PC-3 (cell line): Measurements from ENCODE around the gene CSNK2A2.

Experiments
- CTCF ChIP-seq: fragments of 300-600 bp; sonication (generic); conservative IDR thresholded peaks from 2 replicates; pipeline ENCODE4 v1.5.1; 2017; ENCODE audit warnings: antibody characterized with exemption, low read depth, mild to moderate bottlenecking, low read length
- EZH2 ChIP-seq: fragments of 300-600 bp; sonication (generic); IDR thresholded peaks from one replicate; pipeline ENCODE4 v1.6.1; 2017; ENCODE audit warnings: antibody characterized with exemption, mild to moderate bottlenecking, low read length; ENCODE audit not compliant: unreplicated experiment
- EZH2phosphoT487 ChIP-seq: fragments of 300-600 bp; sonication (generic); IDR thresholded peaks from 2 replicates; pipeline ENCODE4 v1.6.1; 2018; ENCODE audit warnings: mild to moderate bottlenecking, antibody characterized with exemption, low read length, borderline replicate concordance

DNA sequence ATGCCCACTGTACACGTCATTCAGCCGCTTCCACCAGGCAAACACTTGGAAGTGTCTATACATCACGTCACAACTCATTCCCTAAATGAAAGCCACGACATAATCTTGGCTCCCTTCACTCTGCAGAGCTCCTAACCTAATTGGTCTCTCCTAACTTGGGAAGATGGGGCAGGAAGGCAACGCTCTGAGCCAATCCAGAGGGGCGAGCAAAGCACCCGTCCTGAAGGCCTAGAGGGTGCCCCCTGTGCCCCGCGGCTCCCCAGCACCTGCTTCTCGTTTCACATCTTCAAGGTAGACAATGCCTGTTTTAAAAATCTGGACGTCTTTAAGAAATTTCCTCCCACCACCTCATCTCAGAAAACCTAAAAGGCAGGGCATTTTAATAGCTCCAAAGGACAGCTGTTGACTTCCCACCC, 1.0 kb downstream of the CSNK2A2 start:
- no peak for TF ChIP-seq CTCF
- TF ChIP-seq EZH2 = no peak
- TF ChIP-seq EZH2phosphoT487 = no peak
